ENCODE measurements around the gene CNNM1.

Gene CNNM1

DNA sequence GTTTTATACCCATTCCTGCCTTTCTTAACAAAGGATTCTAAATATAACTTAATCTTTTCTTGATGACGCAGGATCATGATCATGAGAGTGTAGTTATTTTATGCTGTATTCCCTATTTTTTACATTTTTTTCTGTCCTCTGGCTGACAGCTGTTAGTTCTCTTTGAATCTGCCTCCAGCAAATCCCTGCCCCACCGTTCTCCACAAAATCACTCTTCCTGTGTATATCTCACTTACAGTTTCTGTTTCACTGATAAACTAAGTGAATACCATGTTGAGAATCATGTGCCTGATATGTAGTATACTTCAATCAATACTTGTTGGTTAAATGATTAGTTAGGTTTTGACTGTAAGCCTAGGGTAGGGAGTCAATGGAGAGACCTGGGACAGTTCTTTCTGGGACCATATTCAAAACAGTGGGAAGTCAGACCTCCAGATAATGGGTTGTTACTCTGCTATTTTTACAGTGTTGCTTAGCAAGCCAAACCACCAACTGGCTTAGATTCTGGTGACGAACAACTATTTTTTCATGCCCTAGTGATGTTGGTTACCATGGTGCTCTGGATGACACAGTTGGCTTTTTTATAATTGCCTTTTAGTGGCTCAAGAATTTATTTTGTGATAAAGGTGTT is 12.8 kb downstream of the CNNM1 start:
- TF ChIP-seq CTCF (conservative IDR thresholded peaks at IDR 0.05; ENCODE audit: low read depth, low read length): no peak
- H3K4me3 ChIP-seq (ENCODE audit: low read depth, low read length): no peak overlapping the region
- DNase-seq (ENCODE audit: low read depth): no peak

DNA sequence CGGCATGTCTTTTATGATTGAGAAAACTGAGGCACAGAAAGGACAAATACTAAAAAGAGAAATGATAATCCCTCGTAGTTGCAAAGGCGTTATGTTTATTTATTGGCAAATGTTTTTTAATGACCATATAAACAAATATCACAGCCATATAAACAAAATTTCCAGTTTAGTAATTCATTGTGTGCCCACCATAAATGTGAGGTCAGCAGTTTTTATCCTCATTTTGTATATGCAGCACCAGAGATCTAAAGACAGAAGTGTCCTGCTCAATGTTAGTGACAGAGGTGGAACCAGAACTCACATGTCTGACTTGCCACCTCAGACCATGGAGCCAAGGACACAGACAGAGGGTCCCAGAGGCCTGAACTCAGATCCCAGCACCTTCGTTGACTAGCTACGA is 14.1 kb downstream of the CNNM1 start:
- no peak overlapping the region for H3K4me3 ChIP-seq (ENCODE audit: low read depth, low read length)
- TF ChIP-seq CTCF (conservative IDR thresholded peaks at IDR 0.05; ENCODE audit: low read depth, low read length): no peak
- DNase-seq (ENCODE audit: low read depth): no peak

GRCh38 chr10:99344715-99345114 is 15.6 kb downstream of the CNNM1 start:
- TF ChIP-seq CTCF (conservative IDR thresholded peaks at IDR 0.05; ENCODE audit: low read depth, low read length): no peak

GRCh38 chr10:99345350-99345749 is 16.2 kb downstream of the CNNM1 start:
- no peak overlapping the region for H3K4me3 ChIP-seq (ENCODE audit: low read depth, low read length)
- no peak for TF ChIP-seq CTCF (conservative IDR thresholded peaks at IDR 0.05; ENCODE audit: low read depth, low read length)
- no peak for DNase-seq (ENCODE audit: low read depth)

More at GRCh38 chr10:99344715-99345114, 15.6 kb downstream of the CNNM1 start:
- H3K4me3 ChIP-seq (ENCODE audit: low read depth, low read length): no peak overlapping the region
- no peak for DNase-seq (ENCODE audit: low read depth)

DNA sequence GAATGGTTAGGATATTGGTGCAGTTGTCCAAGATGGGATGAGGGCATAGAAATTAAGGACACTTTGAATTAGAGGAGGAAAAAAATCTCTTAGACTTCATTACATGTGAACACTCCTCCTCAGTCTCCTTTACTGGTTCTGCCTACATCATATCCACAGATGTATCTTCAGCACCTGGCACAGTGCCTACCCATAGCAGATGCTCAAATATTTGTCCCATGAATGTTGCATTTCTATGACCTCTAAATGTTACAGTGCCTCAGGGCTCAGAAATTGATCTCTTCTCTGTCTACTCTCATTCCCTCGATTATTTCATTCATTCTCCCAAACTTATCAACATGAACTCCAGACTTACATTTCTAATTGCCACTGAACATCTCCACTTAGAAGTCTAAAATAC is 17.1 kb downstream of the CNNM1 start:
- no peak for TF ChIP-seq CTCF (conservative IDR thresholded peaks at IDR 0.05; ENCODE audit: low read depth, low read length)
- DNase-seq (ENCODE audit: low read depth): peak; percentile 27
- H3K4me3 ChIP-seq (ENCODE audit: low read depth, low read length): no peak overlapping the region

GRCh38 chr10:99347672-99348071 is 18.5 kb downstream of the CNNM1 start:
- no peak overlapping the region for H3K4me3 ChIP-seq (ENCODE audit: low read depth, low read length)
- no peak for TF ChIP-seq CTCF (conservative IDR thresholded peaks at IDR 0.05; ENCODE audit: low read depth, low read length)
- DNase-seq (ENCODE audit: low read depth): no peak

DNA sequence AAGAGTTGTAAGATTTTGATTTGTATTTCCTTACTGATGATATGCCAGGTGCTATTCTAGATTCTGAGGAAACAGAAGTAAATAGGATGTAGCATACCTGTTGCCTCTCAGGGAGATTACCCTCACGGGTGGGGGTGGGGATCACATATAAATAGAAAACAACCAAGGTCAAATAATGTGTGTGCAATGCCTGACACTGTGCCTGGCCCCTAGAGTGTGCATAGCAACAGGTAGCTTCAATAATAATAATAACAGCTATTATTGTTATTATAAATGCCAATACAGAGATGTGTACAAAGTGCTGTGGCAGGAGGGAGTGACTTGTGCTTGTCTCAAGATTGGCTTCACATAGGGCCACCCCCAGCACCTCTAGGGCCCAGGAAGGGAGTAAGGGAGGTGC is 24.0 kb downstream of the CNNM1 start:
- no peak overlapping the region for H3K4me3 ChIP-seq (ENCODE audit: low read depth, low read length)
- no peak for DNase-seq (ENCODE audit: low read depth)
- no peak for TF ChIP-seq CTCF (conservative IDR thresholded peaks at IDR 0.05; ENCODE audit: low read depth, low read length)
